ENCODE measurements around the gene DHDH. TPM values are rescaled to one million over a fixed set of nuclear protein-coding genes. Genes with fewer than 3 reads are reported as not detected.

DHDH gene
- total RNA-seq, 2 donors from 2014 or later = 0.44 to 2.3 TPM

- H3K4me3 Mint-ChIP-seq = no peak overlapping the region
- Histone ChIP-seq H3K36me3 (ENCODE audit: control insufficient read depth, insufficient read depth, low read length) (no peaks in the 10 kb centered on the region), H3K4me1 (ENCODE audit: control insufficient read depth, insufficient read depth, low read length) (no peaks in the 10 kb centered on the region), H3K27me3 (ENCODE audit: control insufficient read depth, insufficient read depth, low read length, poor library complexity, severe bottlenecking) (no peaks in the 10 kb centered on the region), H3K4me3 (ENCODE audit: low read length) (no peak overlapping the region), H3K27ac (ENCODE audit: low read depth, low read length) (no peak overlapping the region), H3K9me3 (ENCODE audit: control insufficient read depth, low read length) (no peaks in the 10 kb centered on the region), H3K9ac (ENCODE audit: extremely low read depth, low read length, poor library complexity, severe bottlenecking) (no peak overlapping the region)
- DNase-seq = no peak
- H3K9me3 Mint-ChIP-seq = no peaks in the 10 kb centered on the region
- H3K27me3 Mint-ChIP-seq (ENCODE audit: insufficient read depth) = peaks cover 7% of the 10 kb centered on the region
- H3K36me3 Mint-ChIP-seq (ENCODE audit: low read depth) = peaks cover under 1% of the 10 kb centered on the region
- no peak for TF ChIP-seq CTCF (conservative IDR thresholded peaks at IDR 0.05)
- WGBS, 2 experiments (ENCODE audit: insufficient coverage in 1 of 2, insufficient read length in 1 of 2) = 93% methylated on average over 3 of the region's 3 CpGs
- no peak overlapping the region for H3K27ac Mint-ChIP-seq
- peaks cover 3% of the 10 kb centered on the region for H3K4me1 Mint-ChIP-seq
Observed at GRCh38 chr19:48950159-48950558, 16.7 kb downstream of the DHDH start.

GRCh38 chr19:48950830-48951519, 17.5 kb downstream of the DHDH start:
- TF ChIP-seq CTCF (conservative IDR thresholded peaks at IDR 0.05) = no peak
- H3K36me3 ChIP-seq (ENCODE audit: control insufficient read depth, insufficient read depth, low read length) = peaks cover 2% of the 10 kb centered on the region
- H3K27ac ChIP-seq (ENCODE audit: low read depth, low read length) = no peak overlapping the region
- H3K4me1 Mint-ChIP-seq = peaks cover 10% of the 10 kb centered on the region
- no peaks in the 10 kb centered on the region for H3K9me3 Mint-ChIP-seq
- H3K9me3 ChIP-seq (ENCODE audit: control insufficient read depth, low read length) = no peaks in the 10 kb centered on the region
- DNase-seq = no peak
- no peaks in the 10 kb centered on the region for H3K4me1 ChIP-seq (ENCODE audit: control insufficient read depth, insufficient read depth, low read length)
- WGBS, 2 experiments (ENCODE audit: insufficient coverage in 1 of 2, insufficient read length in 1 of 2) = 85 to 93% methylated on average over 7 to 8 of the region's 9 CpGs
- H3K4me3 Mint-ChIP-seq = no peak overlapping the region
- no peak overlapping the region for H3K27ac Mint-ChIP-seq
- H3K27me3 ChIP-seq (ENCODE audit: control insufficient read depth, insufficient read depth, low read length, poor library complexity, severe bottlenecking) = no peaks in the 10 kb centered on the region
- no peak overlapping the region for H3K4me3 ChIP-seq (ENCODE audit: low read length)
- H3K36me3 Mint-ChIP-seq (ENCODE audit: low read depth) = peaks cover 7% of the 10 kb centered on the region
- H3K27me3 Mint-ChIP-seq (ENCODE audit: insufficient read depth) = peaks cover 7% of the 10 kb centered on the region
- H3K9ac ChIP-seq (ENCODE audit: extremely low read depth, low read length, poor library complexity, severe bottlenecking) = no peak overlapping the region

- Mint-ChIP-seq H3K27ac (no peak overlapping the region), H3K27me3 (ENCODE audit: insufficient read depth) (peaks cover 7% of the 10 kb centered on the region), H3K4me3 (no peak overlapping the region), H3K9me3 (no peaks in the 10 kb centered on the region), H3K36me3 (ENCODE audit: low read depth) (peaks cover 24% of the 10 kb centered on the region), H3K4me1 (peaks cover 14% of the 10 kb centered on the region)
- Histone ChIP-seq H3K36me3 (ENCODE audit: control insufficient read depth, insufficient read depth, low read length) (peaks cover 22% of the 10 kb centered on the region), H3K9ac (ENCODE audit: extremely low read depth, low read length, poor library complexity, severe bottlenecking) (no peak overlapping the region), H3K27me3 (ENCODE audit: control insufficient read depth, insufficient read depth, low read length, poor library complexity, severe bottlenecking) (no peaks in the 10 kb centered on the region), H3K27ac (ENCODE audit: low read depth, low read length) (no peak overlapping the region), H3K4me1 (ENCODE audit: control insufficient read depth, insufficient read depth, low read length) (no peaks in the 10 kb centered on the region), H3K9me3 (ENCODE audit: control insufficient read depth, low read length) (no peaks in the 10 kb centered on the region), H3K4me3 (ENCODE audit: low read length) (no peak overlapping the region)
- TF ChIP-seq CTCF (conservative IDR thresholded peaks at IDR 0.05) = no peak
- WGBS, 2 experiments (ENCODE audit: insufficient coverage in 1 of 2, insufficient read length in 1 of 2) = 82 to 89% methylated on average over 4 of the region's 4 CpGs
- no peak for DNase-seq
Observed at GRCh38 chr19:48953141-48953540, 19.6 kb downstream of the DHDH start.

All from endodermal cell (in vitro differentiated cells).